ENCODE data around the gene PALLD. TPM values are rescaled to one million over a fixed set of nuclear protein-coding genes. Genes with fewer than 3 reads are reported as not detected.

The PALLD gene
- total and polyA plus RNA-seq, 2 of the 8 experiments (the other 6 are each of a cell fraction or from before 2014, with no cell fraction given), result 10.5 to 25.0 TPM

DNA sequence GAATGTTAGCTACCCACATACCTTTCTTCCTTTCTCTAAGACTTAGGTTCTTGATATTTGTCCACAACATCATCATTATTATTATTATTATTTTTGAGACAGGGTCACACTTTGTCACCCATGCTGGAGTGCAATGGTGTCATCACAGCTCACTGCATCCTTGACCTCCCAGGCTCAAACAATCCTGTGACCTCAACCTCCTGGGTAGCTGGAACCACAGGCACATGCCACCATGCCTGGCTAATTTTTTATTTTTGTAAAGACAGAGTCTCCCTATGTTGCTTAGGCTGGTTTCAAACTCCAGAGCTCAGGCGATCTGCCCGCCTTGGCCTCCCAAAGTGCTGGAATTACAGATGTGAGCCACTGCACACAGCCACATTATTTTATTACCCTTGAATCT, 394.2 kb downstream of the PALLD start (continued):
- TF ChIP-seq, protein P1, sequence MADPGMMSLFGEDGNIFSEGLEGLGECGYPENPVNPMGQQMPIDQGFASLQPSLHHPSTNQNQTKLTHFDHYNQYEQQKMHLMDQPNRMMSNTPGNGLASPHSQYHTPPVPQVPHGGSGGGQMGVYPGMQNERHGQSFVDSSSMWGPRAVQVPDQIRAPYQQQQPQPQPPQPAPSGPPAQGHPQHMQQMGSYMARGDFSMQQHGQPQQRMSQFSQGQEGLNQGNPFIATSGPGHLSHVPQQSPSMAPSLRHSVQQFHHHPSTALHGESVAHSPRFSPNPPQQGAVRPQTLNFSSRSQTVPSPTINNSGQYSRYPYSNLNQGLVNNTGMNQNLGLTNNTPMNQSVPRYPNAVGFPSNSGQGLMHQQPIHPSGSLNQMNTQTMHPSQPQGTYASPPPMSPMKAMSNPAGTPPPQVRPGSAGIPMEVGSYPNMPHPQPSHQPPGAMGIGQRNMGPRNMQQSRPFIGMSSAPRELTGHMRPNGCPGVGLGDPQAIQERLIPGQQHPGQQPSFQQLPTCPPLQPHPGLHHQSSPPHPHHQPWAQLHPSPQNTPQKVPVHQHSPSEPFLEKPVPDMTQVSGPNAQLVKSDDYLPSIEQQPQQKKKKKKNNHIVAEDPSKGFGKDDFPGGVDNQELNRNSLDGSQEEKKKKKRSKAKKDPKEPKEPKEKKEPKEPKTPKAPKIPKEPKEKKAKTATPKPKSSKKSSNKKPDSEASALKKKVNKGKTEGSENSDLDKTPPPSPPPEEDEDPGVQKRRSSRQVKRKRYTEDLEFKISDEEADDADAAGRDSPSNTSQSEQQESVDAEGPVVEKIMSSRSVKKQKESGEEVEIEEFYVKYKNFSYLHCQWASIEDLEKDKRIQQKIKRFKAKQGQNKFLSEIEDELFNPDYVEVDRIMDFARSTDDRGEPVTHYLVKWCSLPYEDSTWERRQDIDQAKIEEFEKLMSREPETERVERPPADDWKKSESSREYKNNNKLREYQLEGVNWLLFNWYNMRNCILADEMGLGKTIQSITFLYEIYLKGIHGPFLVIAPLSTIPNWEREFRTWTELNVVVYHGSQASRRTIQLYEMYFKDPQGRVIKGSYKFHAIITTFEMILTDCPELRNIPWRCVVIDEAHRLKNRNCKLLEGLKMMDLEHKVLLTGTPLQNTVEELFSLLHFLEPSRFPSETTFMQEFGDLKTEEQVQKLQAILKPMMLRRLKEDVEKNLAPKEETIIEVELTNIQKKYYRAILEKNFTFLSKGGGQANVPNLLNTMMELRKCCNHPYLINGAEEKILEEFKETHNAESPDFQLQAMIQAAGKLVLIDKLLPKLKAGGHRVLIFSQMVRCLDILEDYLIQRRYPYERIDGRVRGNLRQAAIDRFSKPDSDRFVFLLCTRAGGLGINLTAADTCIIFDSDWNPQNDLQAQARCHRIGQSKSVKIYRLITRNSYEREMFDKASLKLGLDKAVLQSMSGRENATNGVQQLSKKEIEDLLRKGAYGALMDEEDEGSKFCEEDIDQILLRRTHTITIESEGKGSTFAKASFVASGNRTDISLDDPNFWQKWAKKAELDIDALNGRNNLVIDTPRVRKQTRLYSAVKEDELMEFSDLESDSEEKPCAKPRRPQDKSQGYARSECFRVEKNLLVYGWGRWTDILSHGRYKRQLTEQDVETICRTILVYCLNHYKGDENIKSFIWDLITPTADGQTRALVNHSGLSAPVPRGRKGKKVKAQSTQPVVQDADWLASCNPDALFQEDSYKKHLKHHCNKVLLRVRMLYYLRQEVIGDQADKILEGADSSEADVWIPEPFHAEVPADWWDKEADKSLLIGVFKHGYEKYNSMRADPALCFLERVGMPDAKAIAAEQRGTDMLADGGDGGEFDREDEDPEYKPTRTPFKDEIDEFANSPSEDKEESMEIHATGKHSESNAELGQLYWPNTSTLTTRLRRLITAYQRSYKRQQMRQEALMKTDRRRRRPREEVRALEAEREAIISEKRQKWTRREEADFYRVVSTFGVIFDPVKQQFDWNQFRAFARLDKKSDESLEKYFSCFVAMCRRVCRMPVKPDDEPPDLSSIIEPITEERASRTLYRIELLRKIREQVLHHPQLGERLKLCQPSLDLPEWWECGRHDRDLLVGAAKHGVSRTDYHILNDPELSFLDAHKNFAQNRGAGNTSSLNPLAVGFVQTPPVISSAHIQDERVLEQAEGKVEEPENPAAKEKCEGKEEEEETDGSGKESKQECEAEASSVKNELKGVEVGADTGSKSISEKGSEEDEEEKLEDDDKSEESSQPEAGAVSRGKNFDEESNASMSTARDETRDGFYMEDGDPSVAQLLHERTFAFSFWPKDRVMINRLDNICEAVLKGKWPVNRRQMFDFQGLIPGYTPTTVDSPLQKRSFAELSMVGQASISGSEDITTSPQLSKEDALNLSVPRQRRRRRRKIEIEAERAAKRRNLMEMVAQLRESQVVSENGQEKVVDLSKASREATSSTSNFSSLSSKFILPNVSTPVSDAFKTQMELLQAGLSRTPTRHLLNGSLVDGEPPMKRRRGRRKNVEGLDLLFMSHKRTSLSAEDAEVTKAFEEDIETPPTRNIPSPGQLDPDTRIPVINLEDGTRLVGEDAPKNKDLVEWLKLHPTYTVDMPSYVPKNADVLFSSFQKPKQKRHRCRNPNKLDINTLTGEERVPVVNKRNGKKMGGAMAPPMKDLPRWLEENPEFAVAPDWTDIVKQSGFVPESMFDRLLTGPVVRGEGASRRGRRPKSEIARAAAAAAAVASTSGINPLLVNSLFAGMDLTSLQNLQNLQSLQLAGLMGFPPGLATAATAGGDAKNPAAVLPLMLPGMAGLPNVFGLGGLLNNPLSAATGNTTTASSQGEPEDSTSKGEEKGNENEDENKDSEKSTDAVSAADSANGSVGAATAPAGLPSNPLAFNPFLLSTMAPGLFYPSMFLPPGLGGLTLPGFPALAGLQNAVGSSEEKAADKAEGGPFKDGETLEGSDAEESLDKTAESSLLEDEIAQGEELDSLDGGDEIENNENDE (IDR thresholded peaks at IDR 0.05; ENCODE audit: insufficient replicate concordance, low read length), result no peak
- TF ChIP-seq RBBP5 (IDR thresholded peaks at IDR 0.05; ENCODE audit: borderline replicate concordance, low read depth, low read length), result no peak
- TF ChIP-seq BRCA1 (IDR thresholded peaks at IDR 0.05; ENCODE audit: low read depth, low read length), result no peak
- no peak for TF ChIP-seq POLR2AphosphoS5 (IDR thresholded peaks at IDR 0.05; ENCODE audit: low read depth, low read length)
- TF ChIP-seq EZH2 (IDR thresholded peaks at IDR 0.05; ENCODE audit: low read depth, low read length, severe bottlenecking), result no peak
- no peak for TF ChIP-seq PHF8 (conservative IDR thresholded peaks at IDR 0.05; ENCODE audit: low read depth, low read length)
- no peak for TF ChIP-seq SP2 (IDR thresholded peaks at IDR 0.05; ENCODE audit: low read length)
- TF ChIP-seq SP1 (IDR thresholded peaks at IDR 0.05; ENCODE audit: low read depth, low read length), result no peak
- no peak for TF ChIP-seq FOSL1 (IDR thresholded peaks at IDR 0.05; ENCODE audit: insufficient read depth, low read depth, low read length)
- TF ChIP-seq POU5F1 (IDR thresholded peaks at IDR 0.05; ENCODE audit: low read depth, low read length), result no peak

All from H1 (cell line).